ENCODE results near the gene GNAT3.

GNAT3 gene

GRCh38 chr7:80463272-80463920 is 48.5 kb downstream of the GNAT3 start:
- no peak overlapping the region for H3K4me3 Mint-ChIP-seq
- no peaks in the 10 kb centered on the region for H3K36me3 Mint-ChIP-seq (ENCODE audit: low read depth)
- no peak overlapping the region for H3K27ac Mint-ChIP-seq
- H3K9me3 Mint-ChIP-seq = no peaks in the 10 kb centered on the region
- no peaks in the 10 kb centered on the region for H3K27me3 Mint-ChIP-seq (ENCODE audit: low read depth)
- no peaks in the 10 kb centered on the region for H3K4me1 Mint-ChIP-seq (ENCODE audit: low read depth)

GRCh38 chr7:80460857-80461256 is 51.0 kb downstream of the GNAT3 start:
- Mint-ChIP-seq H3K4me1 (ENCODE audit: low read depth) (no peaks in the 10 kb centered on the region), H3K36me3 (ENCODE audit: low read depth) (no peaks in the 10 kb centered on the region), H3K9me3 (no peaks in the 10 kb centered on the region), H3K27ac (no peak overlapping the region), H3K27me3 (ENCODE audit: low read depth) (no peaks in the 10 kb centered on the region), H3K4me3 (no peak overlapping the region)

- H3K4me3 Mint-ChIP-seq = no peak overlapping the region
- H3K4me1 Mint-ChIP-seq (ENCODE audit: low read depth) = no peaks in the 10 kb centered on the region
- H3K27ac Mint-ChIP-seq = no peak overlapping the region
- no peaks in the 10 kb centered on the region for H3K27me3 Mint-ChIP-seq (ENCODE audit: low read depth)
- no peaks in the 10 kb centered on the region for H3K36me3 Mint-ChIP-seq (ENCODE audit: low read depth)
- no peaks in the 10 kb centered on the region for H3K9me3 Mint-ChIP-seq
Measured at GRCh38 chr7:80459776-80460510, 51.9 kb downstream of the GNAT3 start.

GRCh38 chr7:80458822-80459725 is 52.8 kb downstream of the GNAT3 start:
- Mint-ChIP-seq H3K36me3 (ENCODE audit: low read depth) (no peaks in the 10 kb centered on the region), H3K4me1 (ENCODE audit: low read depth) (no peaks in the 10 kb centered on the region), H3K27ac (no peak overlapping the region), H3K9me3 (no peaks in the 10 kb centered on the region), H3K27me3 (ENCODE audit: low read depth) (no peaks in the 10 kb centered on the region), H3K4me3 (no peak overlapping the region)

GRCh38 chr7:80453699-80454340 is 58.0 kb downstream of the GNAT3 start:
- H3K9me3 Mint-ChIP-seq = no peaks in the 10 kb centered on the region
- no peaks in the 10 kb centered on the region for H3K4me1 Mint-ChIP-seq (ENCODE audit: low read depth)
- H3K36me3 Mint-ChIP-seq (ENCODE audit: low read depth) = no peaks in the 10 kb centered on the region
- H3K27ac Mint-ChIP-seq = no peak overlapping the region
- peaks cover 6% of the 10 kb centered on the region for H3K27me3 Mint-ChIP-seq (ENCODE audit: low read depth)
- no peak overlapping the region for H3K4me3 Mint-ChIP-seq

- Mint-ChIP-seq H3K9me3 (no peaks in the 10 kb centered on the region), H3K27me3 (ENCODE audit: low read depth) (peaks cover 6% of the 10 kb centered on the region), H3K27ac (no peak overlapping the region), H3K36me3 (ENCODE audit: low read depth) (no peaks in the 10 kb centered on the region), H3K4me1 (ENCODE audit: low read depth) (no peaks in the 10 kb centered on the region), H3K4me3 (no peak overlapping the region)
Measured at GRCh38 chr7:80450621-80451308, 61.1 kb downstream of the GNAT3 start.

- no peaks in the 10 kb centered on the region for H3K36me3 Mint-ChIP-seq (ENCODE audit: low read depth)
- no peaks in the 10 kb centered on the region for H3K4me1 Mint-ChIP-seq (ENCODE audit: low read depth)
- H3K27me3 Mint-ChIP-seq (ENCODE audit: low read depth) = peaks cover 6% of the 10 kb centered on the region
- H3K27ac Mint-ChIP-seq = no peak overlapping the region
- no peaks in the 10 kb centered on the region for H3K9me3 Mint-ChIP-seq
- H3K4me3 Mint-ChIP-seq = no peak overlapping the region
Measured at GRCh38 chr7:80449836-80450235, 62.0 kb downstream of the GNAT3 start.

- no peaks in the 10 kb centered on the region for H3K4me1 Mint-ChIP-seq (ENCODE audit: low read depth)
- no peaks in the 10 kb centered on the region for H3K9me3 Mint-ChIP-seq
- no peaks in the 10 kb centered on the region for H3K27me3 Mint-ChIP-seq (ENCODE audit: low read depth)
- no peak overlapping the region for H3K4me3 Mint-ChIP-seq
- H3K27ac Mint-ChIP-seq = no peak overlapping the region
- H3K36me3 Mint-ChIP-seq (ENCODE audit: low read depth) = no peaks in the 10 kb centered on the region
Measured at GRCh38 chr7:80445351-80445750, 66.5 kb downstream of the GNAT3 start.

- no peaks in the 10 kb centered on the region for H3K4me1 Mint-ChIP-seq (ENCODE audit: low read depth)
- H3K4me3 Mint-ChIP-seq = no peak overlapping the region
- no peaks in the 10 kb centered on the region for H3K9me3 Mint-ChIP-seq
- H3K27me3 Mint-ChIP-seq (ENCODE audit: low read depth) = no peaks in the 10 kb centered on the region
- no peaks in the 10 kb centered on the region for H3K36me3 Mint-ChIP-seq (ENCODE audit: low read depth)
- H3K27ac Mint-ChIP-seq = no peak overlapping the region
Measured at GRCh38 chr7:80444811-80445210, 67.1 kb downstream of the GNAT3 start.

GRCh38 chr7:80443325-80443724 is 68.5 kb downstream of the GNAT3 start:
- no peak overlapping the region for H3K27ac Mint-ChIP-seq
- no peaks in the 10 kb centered on the region for H3K36me3 Mint-ChIP-seq (ENCODE audit: low read depth)
- no peak overlapping the region for H3K4me3 Mint-ChIP-seq
- no peaks in the 10 kb centered on the region for H3K4me1 Mint-ChIP-seq (ENCODE audit: low read depth)
- no peaks in the 10 kb centered on the region for H3K27me3 Mint-ChIP-seq (ENCODE audit: low read depth)
- H3K9me3 Mint-ChIP-seq = no peaks in the 10 kb centered on the region

GRCh38 chr7:80440883-80441282 is 71.0 kb downstream of the GNAT3 start:
- Mint-ChIP-seq H3K9me3 (no peaks in the 10 kb centered on the region), H3K27ac (no peak overlapping the region), H3K4me3 (no peak overlapping the region), H3K4me1 (ENCODE audit: low read depth) (no peaks in the 10 kb centered on the region), H3K36me3 (ENCODE audit: low read depth) (no peaks in the 10 kb centered on the region), H3K27me3 (ENCODE audit: low read depth) (no peaks in the 10 kb centered on the region)

- no peak overlapping the region for H3K27ac Mint-ChIP-seq
- no peak overlapping the region for H3K4me3 Mint-ChIP-seq
- no peaks in the 10 kb centered on the region for H3K36me3 Mint-ChIP-seq (ENCODE audit: low read depth)
- H3K4me1 Mint-ChIP-seq (ENCODE audit: low read depth) = no peaks in the 10 kb centered on the region
- no peaks in the 10 kb centered on the region for H3K27me3 Mint-ChIP-seq (ENCODE audit: low read depth)
- H3K9me3 Mint-ChIP-seq = no peaks in the 10 kb centered on the region
Measured at GRCh38 chr7:80439894-80440821, 71.7 kb downstream of the GNAT3 start.

GRCh38 chr7:80435521-80435920 is 76.3 kb downstream of the GNAT3 start:
- H3K27ac Mint-ChIP-seq = no peak overlapping the region
- no peaks in the 10 kb centered on the region for H3K9me3 Mint-ChIP-seq
- H3K4me3 Mint-ChIP-seq = no peak overlapping the region
- no peaks in the 10 kb centered on the region for H3K36me3 Mint-ChIP-seq (ENCODE audit: low read depth)
- H3K27me3 Mint-ChIP-seq (ENCODE audit: low read depth) = no peaks in the 10 kb centered on the region
- no peaks in the 10 kb centered on the region for H3K4me1 Mint-ChIP-seq (ENCODE audit: low read depth)

Data from T-helper 1 cell treated with Interleukin-12 subunit alpha and Interleukin-12 subunit beta and Interleukin-4 antibody, amounts not matched to agents 30 μg/mL and 1 μg/mL, for 36 hours (primary cell).